Nephron (organoid): ENCODE results near the gene DGKQ.

ENCODE experiments used
- H3K27ac Mint-ChIP-seq, 3 experiments: 2 replicates each; pipeline ENCODE4 v1.8.0; 2020; ENCODE audit warnings: mixed read lengths in 3 of 3, mild to moderate bottlenecking in 2 of 3, moderate library complexity in 1 of 3
- H3K27me3 Mint-ChIP-seq: 2 replicates; pipeline ENCODE4 v1.8.0; 2021; ENCODE audit warnings: low read depth, mild to moderate bottlenecking, moderate library complexity, mixed read lengths
- H3K36me3 Mint-ChIP-seq: 2 replicates; pipeline ENCODE4 v1.8.0; 2020; ENCODE audit warnings: low read depth, mixed read lengths
- H3K4me1 Mint-ChIP-seq: 2 replicates; pipeline ENCODE4 v1.8.0; 2020; ENCODE audit warnings: mixed read lengths
- H3K4me3 Mint-ChIP-seq, 3 experiments: 2 replicates each; pipeline ENCODE4 v1.8.0; 2020; ENCODE audit warnings: mild to moderate bottlenecking in 3 of 3, mixed read lengths in 3 of 3, moderate library complexity in 2 of 3
- H3K9me3 Mint-ChIP-seq: 2 replicates; pipeline ENCODE4 v1.8.0; 2020; ENCODE audit warnings: mixed read lengths
- TF ChIP-seq, protein P1 (sequence below), 3 experiments: fragments of 200-600 bp; sonication (generic); IDR thresholded peaks; one replicate each; pipeline ENCODE4 v1.5.0; 2021; ENCODE audit warnings: antibody characterized with exemption in 3 of 3; ENCODE audit not compliant: unreplicated experiment in 3 of 3

DGKQ gene

DNA sequence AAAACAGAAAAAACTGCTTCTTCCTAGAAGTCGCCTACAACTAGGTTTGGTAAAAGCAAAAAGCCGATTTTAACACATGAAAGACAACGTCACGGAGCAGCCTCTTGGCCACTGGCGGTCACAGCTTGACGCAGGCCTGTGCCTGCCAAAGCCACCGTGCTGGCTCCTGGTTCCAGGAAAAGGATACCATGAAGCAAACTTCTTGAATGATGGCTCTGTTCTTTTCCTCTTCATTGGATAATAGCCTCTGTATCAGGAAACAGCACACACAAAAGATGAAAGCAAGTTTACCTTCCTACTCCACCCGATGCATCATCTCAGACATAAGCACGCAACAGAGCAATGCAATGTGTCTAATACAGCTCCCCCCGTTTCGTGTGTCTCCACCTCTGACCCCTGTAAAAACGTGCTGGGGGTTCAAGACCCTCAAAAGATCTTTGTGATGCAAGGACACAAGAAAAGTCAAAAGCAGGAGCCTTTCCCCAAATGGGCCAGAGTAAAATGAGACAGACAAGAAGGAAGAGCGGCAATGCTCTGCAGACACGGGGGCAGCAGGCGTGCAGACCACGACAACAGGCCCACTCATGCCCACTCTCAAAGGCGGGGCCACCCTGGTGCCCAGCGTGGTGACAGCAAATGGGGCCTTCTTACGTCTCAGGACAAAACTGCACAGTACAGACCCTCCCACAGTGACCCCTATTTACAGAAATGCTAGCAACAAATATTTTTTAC, 60.7 kb downstream of the DGKQ start:
- H3K9me3 Mint-ChIP-seq = peaks cover 2% of the 10 kb centered on the region
- H3K4me3 Mint-ChIP-seq = no peak overlapping the region
- peak overlapping the region in 1 of 3 experiments; percentile 91 for H3K27ac Mint-ChIP-seq
- TF ChIP-seq, protein P1, sequence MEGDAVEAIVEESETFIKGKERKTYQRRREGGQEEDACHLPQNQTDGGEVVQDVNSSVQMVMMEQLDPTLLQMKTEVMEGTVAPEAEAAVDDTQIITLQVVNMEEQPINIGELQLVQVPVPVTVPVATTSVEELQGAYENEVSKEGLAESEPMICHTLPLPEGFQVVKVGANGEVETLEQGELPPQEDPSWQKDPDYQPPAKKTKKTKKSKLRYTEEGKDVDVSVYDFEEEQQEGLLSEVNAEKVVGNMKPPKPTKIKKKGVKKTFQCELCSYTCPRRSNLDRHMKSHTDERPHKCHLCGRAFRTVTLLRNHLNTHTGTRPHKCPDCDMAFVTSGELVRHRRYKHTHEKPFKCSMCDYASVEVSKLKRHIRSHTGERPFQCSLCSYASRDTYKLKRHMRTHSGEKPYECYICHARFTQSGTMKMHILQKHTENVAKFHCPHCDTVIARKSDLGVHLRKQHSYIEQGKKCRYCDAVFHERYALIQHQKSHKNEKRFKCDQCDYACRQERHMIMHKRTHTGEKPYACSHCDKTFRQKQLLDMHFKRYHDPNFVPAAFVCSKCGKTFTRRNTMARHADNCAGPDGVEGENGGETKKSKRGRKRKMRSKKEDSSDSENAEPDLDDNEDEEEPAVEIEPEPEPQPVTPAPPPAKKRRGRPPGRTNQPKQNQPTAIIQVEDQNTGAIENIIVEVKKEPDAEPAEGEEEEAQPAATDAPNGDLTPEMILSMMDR (IDR thresholded peaks at IDR 0.05; ENCODE audit: unreplicated experiment in 3 of 3) = no peak
- peaks cover 25% of the 10 kb centered on the region for H3K36me3 Mint-ChIP-seq
- peaks cover 23% of the 10 kb centered on the region for H3K4me1 Mint-ChIP-seq
- H3K27me3 Mint-ChIP-seq = no peaks in the 10 kb centered on the region

DNA sequence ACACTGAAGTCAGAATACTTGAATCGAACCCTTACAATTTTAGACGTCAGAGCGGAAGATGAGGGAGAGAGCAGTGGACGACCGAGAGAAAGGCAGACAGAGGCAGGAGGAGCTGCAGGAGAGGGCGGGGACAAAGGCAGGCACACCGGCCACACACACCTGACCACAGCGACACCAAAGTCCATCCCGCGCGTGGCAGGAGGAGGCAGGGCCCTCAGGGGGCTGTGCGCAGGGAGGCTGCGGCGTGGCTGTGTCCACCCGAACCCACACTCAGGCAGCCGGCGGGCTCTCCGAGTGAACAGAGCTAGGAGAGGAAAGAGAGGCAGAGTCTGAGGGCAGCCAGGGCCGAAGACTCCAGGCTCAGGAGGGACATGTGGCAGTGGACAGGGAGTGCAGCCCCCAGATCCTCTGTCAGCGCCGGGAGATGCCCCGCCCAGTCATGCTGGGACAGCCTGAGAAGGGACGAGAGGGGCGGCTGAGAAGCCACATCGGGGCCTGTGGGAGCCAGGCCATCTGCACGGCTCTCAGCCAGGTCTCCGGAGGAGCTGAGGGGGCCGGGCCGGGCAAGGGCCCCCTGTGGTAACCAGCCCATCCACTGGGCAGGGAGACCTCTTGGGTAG, 61.4 kb downstream of the DGKQ start:
- TF ChIP-seq, protein P1 (IDR thresholded peaks at IDR 0.05; ENCODE audit: unreplicated experiment in 3 of 3) = no peak
- H3K9me3 Mint-ChIP-seq = no peaks in the 10 kb centered on the region
- H3K36me3 Mint-ChIP-seq = peaks cover 19% of the 10 kb centered on the region
- no peak overlapping the region for H3K4me3 Mint-ChIP-seq
- H3K4me1 Mint-ChIP-seq = peaks cover 24% of the 10 kb centered on the region
- no peaks in the 10 kb centered on the region for H3K27me3 Mint-ChIP-seq
- H3K27ac Mint-ChIP-seq = peak overlapping the region in 1 of 3 experiments; percentile 34

DNA sequence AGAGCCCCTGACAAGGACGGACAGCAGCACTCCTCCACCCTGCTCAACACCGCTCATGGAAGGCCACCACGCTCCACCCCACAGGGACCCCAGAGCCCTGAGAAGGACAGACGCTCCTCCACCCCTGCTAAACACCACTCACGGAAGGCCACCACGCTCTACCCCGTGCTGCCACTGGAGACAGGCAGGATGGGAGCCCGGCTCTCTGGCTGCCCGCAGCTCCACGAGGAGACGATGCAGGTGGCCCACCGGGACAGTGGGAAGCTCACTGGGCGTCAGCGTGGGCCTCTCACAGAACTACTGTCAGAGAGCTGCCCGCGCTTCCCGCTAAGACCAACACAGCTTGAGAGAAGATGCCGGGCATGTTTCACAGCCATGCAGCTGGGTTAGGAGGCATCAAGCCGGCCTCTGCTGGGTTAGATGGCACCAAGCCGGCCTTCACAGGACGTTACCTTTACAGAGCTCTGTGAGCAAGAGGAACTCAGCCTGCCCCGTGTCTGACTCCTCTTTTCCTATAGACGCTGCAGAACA, 62.1 kb downstream of the DGKQ start:
- Mint-ChIP-seq H3K4me3 (no peak overlapping the region), H3K36me3 (peaks cover 22% of the 10 kb centered on the region), H3K27me3 (no peaks in the 10 kb centered on the region), H3K27ac (peak overlapping the region in 1 of 3 experiments; percentile 34), H3K9me3 (no peaks in the 10 kb centered on the region), H3K4me1 (peaks cover 24% of the 10 kb centered on the region)
- TF ChIP-seq, protein P1 (IDR thresholded peaks at IDR 0.05; ENCODE audit: unreplicated experiment in 3 of 3) = no peak

DNA sequence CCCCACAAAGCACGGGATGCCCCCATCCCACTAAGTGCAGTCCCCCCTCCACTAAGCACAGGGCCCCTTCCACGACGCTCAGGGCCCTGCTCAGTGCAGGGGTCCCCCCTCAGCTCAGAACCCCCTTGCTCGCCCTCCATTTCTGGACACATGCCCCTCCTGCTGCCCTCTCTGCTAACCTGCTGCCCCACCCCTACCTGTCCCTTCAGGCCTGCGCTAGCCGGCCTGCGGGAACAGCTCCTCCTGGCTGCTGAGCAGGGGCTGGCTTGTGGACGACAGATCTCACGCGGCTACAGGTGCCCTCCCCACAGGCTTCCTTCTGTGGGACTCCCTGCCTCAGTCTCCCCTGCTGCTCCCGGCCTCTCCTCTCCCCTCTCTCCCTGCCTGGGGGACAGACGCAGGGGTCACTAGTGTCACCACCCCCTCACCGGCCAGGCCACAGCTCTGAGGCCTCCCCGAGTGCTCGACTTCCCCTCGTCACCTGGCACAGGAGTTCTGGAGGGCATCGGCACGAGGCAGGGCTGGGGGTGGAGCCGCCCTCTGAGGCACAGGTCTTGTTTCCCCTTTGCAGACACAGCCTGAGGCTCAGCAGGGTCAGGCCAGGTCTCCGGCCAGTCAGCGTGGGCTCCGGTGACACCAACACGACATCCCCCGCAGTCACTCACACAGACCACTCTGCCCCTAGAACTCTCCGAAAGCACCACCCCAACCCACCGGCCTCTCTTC, 62.8 kb downstream of the DGKQ start:
- TF ChIP-seq, protein P1 (IDR thresholded peaks at IDR 0.05; ENCODE audit: unreplicated experiment in 3 of 3) = no peak
- Mint-ChIP-seq H3K4me3 (no peak overlapping the region), H3K36me3 (peaks cover 22% of the 10 kb centered on the region), H3K27ac (no peak overlapping the region), H3K27me3 (no peaks in the 10 kb centered on the region), H3K9me3 (no peaks in the 10 kb centered on the region), H3K4me1 (peaks cover 20% of the 10 kb centered on the region)

DNA sequence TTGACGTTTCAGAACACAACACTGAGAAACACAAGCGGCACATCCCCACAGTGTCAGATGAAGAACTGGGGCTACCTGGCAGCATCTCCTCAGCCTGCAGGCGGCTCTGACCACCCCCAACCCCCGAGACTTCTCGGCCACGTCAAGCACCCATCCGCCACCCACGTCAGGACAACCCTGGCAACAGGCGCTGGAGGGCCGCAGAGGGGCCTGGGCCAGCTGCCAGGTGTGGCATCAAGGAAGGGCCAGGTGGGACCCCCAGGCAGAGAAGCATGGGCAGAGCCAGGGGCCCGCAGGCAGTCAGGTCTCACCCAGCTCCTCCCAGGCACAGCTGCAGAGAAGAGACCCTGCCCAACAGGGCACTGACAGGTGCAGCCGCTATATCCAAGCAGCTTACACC, 63.5 kb downstream of the DGKQ start:
- no peak overlapping the region for H3K4me3 Mint-ChIP-seq
- no peak overlapping the region for H3K27ac Mint-ChIP-seq
- no peaks in the 10 kb centered on the region for H3K9me3 Mint-ChIP-seq
- H3K36me3 Mint-ChIP-seq = peaks cover 22% of the 10 kb centered on the region
- TF ChIP-seq, protein P1 (IDR thresholded peaks at IDR 0.05; ENCODE audit: unreplicated experiment in 3 of 3) = no peak
- peaks cover 13% of the 10 kb centered on the region for H3K4me1 Mint-ChIP-seq
- no peaks in the 10 kb centered on the region for H3K27me3 Mint-ChIP-seq
